ENCODE results near the gene NPPB.
A peak's percentile ranks its signal among the peaks of the same experiment; 100 is the strongest.

The NPPB gene

GRCh38 chr1:11856698-11857097 is 2.0 kb downstream of the NPPB start:
- no peak for DNase-seq

- no peak for DNase-seq
Observed at GRCh38 chr1:11855430-11855829, 3.3 kb downstream of the NPPB start.

- no peak for DNase-seq
Observed at GRCh38 chr1:11854519-11854918, 4.2 kb downstream of the NPPB start.

GRCh38 chr1:11851180-11851579 is 7.6 kb downstream of the NPPB start:
- DNase-seq = no peak

- no peak for DNase-seq
Observed at GRCh38 chr1:11850156-11850555, 8.6 kb downstream of the NPPB start.

- DNase-seq = no peak
Observed at GRCh38 chr1:11848373-11848700, 10.4 kb downstream of the NPPB start.

- no peak for DNase-seq
Observed at GRCh38 chr1:11847667-11848372, 10.9 kb downstream of the NPPB start, which contains the start of gene NPPA. NPPA (minus strand) TSS chr1:11847783; CDS start chr1:11847684, 99 bp downstream.

- DNase-seq = no peak
Observed at GRCh38 chr1:11845641-11846335, 13.0 kb downstream of the NPPB start.

GRCh38 chr1:11842154-11843041 is 16.3 kb downstream of the NPPB start:
- DNase-seq = no peak

- no peak for DNase-seq
Observed at GRCh38 chr1:11841245-11842153, 17.2 kb downstream of the NPPB start.

GRCh38 chr1:11839727-11840705 is 18.7 kb downstream of the NPPB start:
- no peak for DNase-seq

- peak; percentile 47 for DNase-seq
Observed at GRCh38 chr1:11838349-11839272, 20.1 kb downstream of the NPPB start.

- DNase-seq = no peak
Observed at GRCh38 chr1:11837767-11838348, 20.9 kb downstream of the NPPB start.

- no peak for DNase-seq
Observed at GRCh38 chr1:11836955-11837766, 21.6 kb downstream of the NPPB start.

- DNase-seq = no peak
Observed at GRCh38 chr1:11835441-11836225, 23.1 kb downstream of the NPPB start.

- no peak for DNase-seq
Observed at GRCh38 chr1:11833900-11834299, 24.8 kb downstream of the NPPB start.

- no peak for DNase-seq
Observed at GRCh38 chr1:11833497-11833896, 25.2 kb downstream of the NPPB start.
